ENCODE measurements around the gene THBS1.

DNA sequence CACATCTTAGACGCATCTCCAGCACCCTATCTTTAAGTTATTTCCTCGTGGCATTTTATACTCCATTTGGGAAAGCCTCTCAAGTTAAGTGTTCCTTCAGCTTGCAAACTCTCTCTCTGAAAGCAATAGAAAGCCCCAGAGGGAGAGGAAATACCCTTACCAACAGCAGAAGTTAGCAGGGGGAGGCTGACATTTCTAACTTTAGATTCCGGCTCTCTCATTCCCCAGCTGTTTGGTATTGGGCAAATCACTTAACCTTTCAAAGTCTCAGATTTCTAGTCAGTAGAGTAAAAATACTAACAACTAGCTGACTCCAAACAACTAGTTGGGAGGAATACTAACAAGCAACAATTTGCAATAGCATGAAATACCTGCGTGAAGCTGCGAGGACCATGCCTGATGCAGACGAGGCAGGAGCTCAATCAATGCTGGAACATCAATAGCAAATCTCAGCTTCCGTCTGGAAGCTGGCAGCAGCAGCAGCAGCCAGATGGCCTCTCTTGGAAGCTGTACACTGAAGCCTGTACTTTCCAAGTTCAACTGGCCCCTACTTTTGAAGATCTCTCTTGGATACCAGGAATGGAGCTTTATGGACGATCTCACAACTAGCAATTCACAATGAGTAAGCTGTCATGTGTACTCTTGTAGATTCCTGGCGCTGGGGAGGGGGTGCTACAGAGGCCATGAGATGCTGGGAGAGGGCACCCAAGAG lies 47.8 kb downstream of the THBS1 start:
- TF ChIP-seq, protein P1, sequence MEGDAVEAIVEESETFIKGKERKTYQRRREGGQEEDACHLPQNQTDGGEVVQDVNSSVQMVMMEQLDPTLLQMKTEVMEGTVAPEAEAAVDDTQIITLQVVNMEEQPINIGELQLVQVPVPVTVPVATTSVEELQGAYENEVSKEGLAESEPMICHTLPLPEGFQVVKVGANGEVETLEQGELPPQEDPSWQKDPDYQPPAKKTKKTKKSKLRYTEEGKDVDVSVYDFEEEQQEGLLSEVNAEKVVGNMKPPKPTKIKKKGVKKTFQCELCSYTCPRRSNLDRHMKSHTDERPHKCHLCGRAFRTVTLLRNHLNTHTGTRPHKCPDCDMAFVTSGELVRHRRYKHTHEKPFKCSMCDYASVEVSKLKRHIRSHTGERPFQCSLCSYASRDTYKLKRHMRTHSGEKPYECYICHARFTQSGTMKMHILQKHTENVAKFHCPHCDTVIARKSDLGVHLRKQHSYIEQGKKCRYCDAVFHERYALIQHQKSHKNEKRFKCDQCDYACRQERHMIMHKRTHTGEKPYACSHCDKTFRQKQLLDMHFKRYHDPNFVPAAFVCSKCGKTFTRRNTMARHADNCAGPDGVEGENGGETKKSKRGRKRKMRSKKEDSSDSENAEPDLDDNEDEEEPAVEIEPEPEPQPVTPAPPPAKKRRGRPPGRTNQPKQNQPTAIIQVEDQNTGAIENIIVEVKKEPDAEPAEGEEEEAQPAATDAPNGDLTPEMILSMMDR (conservative IDR thresholded peaks at IDR 0.05; ENCODE audit: low read depth, low read length): no peak
- no peak for TF ChIP-seq EZH2 (IDR thresholded peaks at IDR 0.05; ENCODE audit: low read length, unreplicated experiment)

Measured in PC-3 (cell line).